Karpas-422 (cell line): ENCODE results near the gene OTUB1. TPM values are rescaled to one million over a fixed set of nuclear protein-coding genes. Genes with fewer than 3 reads are reported as not detected.

Experiments
- DNase-seq: peaks from one replicate; pipeline ENCODE4 v3.0.0-alpha.2; 2015
- H2AFZ ChIP-seq: fragments of 200-600 bp; sonication (generic); 2 replicates; pipeline ENCODE4 v1.6.1; 2014; ENCODE audit warnings: antibody characterized with exemption, low read length, mixed read lengths
- H3K27ac ChIP-seq: fragments of 200-600 bp; sonication (generic); 2 replicates; pipeline ENCODE4 v1.5.1; 2014; ENCODE audit warnings: mild to moderate bottlenecking, low read length, moderate library complexity
- H3K27me3 ChIP-seq: fragments of 200-600 bp; sonication (generic); 2 replicates; pipeline ENCODE4 v1.6.1; 2014; ENCODE audit warnings: low read length, mixed read lengths
- H3K36me3 ChIP-seq: fragments of 200-600 bp; sonication (generic); 2 replicates; pipeline ENCODE4 v1.6.1; 2014; ENCODE audit warnings: low read length, mixed read lengths; ENCODE audit not compliant: insufficient read depth
- H3K4me1 ChIP-seq: fragments of 200-600 bp; sonication (generic); 2 replicates; pipeline ENCODE4 v1.6.1; 2014; ENCODE audit warnings: mild to moderate bottlenecking, low read length, mixed read lengths
- H3K4me2 ChIP-seq: fragments of 200-600 bp; sonication (generic); 2 replicates; pipeline ENCODE4 v1.6.1; 2014; ENCODE audit warnings: low read length, low read depth, mild to moderate bottlenecking; ENCODE audit not compliant: poor library complexity, severe bottlenecking
- H3K4me3 ChIP-seq: fragments of 200-600 bp; sonication (generic); 2 replicates; pipeline ENCODE4 v1.5.1; 2014; ENCODE audit warnings: mild to moderate bottlenecking, antibody characterized with exemption, low read length, mixed read lengths
- H3K79me2 ChIP-seq: fragments of 200-600 bp; sonication (generic); 2 replicates; pipeline ENCODE4 v1.6.1; 2014; ENCODE audit warnings: mild to moderate bottlenecking, low read length, mixed read lengths
- H3K9ac ChIP-seq: fragments of 200-600 bp; sonication (generic); 2 replicates; pipeline ENCODE4 v1.6.0; 2014; ENCODE audit warnings: low read length
- H3K9me2 ChIP-seq: fragments of 200-600 bp; sonication (generic), shearing (Covaris generic); replicated peaks from 2 replicates; pipeline ENCODE4 v1.6.0; 2014; ENCODE audit warnings: mild to moderate bottlenecking, low read length, moderate library complexity; ENCODE audit not compliant: insufficient read depth
- H3K9me3 ChIP-seq: fragments of 300-700, 200-600 bp; sonication (generic); 2 replicates; pipeline ENCODE4 v1.6.1; 2014; ENCODE audit warnings: low read length, mixed read lengths
- H4K20me1 ChIP-seq: fragments of 200-600 bp; sonication (generic); 2 replicates; pipeline ENCODE4 v1.6.1; 2014; ENCODE audit warnings: mild to moderate bottlenecking, antibody characterized with exemption, low read length, low read depth; ENCODE audit not compliant: insufficient read depth
- total RNA-seq: library from RNA; depleted of rRNA; stranded (reverse); fragments of >200 nt; shearing (Covaris generic); gene quantifications from 2 replicates; pipeline ENCODE4 v1.2.3, GENCODE V29; 2014; ENCODE audit warnings: low replicate concordance

The OTUB1 gene
- total RNA-seq, 1 experiment from 2014 or later: 41.6 TPM

DNA sequence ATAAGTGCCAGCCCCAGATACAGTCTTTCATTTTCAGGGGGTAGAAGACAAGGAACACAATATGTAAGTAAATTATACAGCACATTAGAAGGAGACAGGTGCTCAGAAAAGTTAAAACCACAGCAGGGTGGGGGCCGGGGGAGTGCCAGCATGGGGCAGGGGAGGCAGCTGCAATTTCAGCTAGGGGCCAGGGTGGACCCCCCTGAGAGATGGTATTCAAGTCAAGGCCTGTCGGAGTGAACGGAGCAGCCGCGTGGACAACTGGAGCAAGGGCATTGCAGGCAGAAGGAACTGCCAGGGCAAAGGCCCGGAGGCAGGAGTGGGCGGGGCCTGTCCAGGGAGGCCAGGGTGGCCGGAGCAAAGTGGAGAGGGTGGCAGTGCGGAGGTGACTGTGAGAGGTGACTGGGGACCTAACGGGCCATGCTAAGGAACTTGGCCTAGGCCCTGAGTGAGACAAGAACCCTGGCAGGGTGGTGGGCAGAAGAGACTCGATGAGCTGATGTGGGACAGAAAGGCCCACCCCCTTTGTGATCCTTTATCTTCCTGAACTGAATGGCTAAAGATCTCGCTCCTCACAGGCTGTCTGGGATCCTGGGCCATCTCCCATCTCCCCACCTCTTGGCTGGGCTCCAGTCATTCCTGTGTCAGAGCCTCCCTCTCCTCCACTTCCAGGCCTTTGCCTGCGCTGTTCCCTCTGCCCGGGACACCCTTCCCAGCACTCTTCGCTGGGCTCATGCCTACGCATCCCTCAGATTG is 27.1 kb downstream of the OTUB1 start:
- Histone ChIP-seq H3K4me2 (no peak overlapping the region), H4K20me1 (no peaks in the 10 kb centered on the region), H3K36me3 (no peaks in the 10 kb centered on the region), H3K9me3 (no peaks in the 10 kb centered on the region), H3K27ac (no peak overlapping the region), H3K27me3 (no peaks in the 10 kb centered on the region), H2AFZ (no peak overlapping the region), H3K9me2 (no peaks in the 10 kb centered on the region), H3K4me1 (no peaks in the 10 kb centered on the region), H3K79me2 (no peaks in the 10 kb centered on the region), H3K9ac (no peak overlapping the region), H3K4me3 (no peak overlapping the region)
- DNase-seq: no peak

DNA sequence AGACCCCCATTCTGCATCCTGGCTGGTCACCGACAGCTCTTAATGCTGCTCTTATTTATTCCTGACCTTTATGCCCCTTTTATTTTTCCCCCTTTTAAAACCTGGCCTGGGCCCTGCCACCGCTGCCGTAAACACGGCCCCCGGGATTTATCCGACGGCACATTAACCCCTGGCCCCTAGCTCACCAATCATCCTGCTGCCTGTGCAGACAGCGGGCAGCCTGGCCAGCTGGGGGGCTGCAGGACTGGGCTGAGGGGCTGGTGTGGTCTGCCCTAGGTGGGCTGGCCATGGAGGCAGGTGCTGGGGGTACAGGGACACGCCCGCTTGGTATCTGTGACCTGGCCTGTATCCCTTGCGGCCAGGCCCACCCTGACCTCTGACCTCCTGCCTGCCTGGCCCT is 28.1 kb downstream of the OTUB1 start:
- Histone ChIP-seq H3K36me3 (no peaks in the 10 kb centered on the region), H3K9me3 (no peaks in the 10 kb centered on the region), H3K27ac (no peak overlapping the region), H3K9ac (no peak overlapping the region), H3K79me2 (no peaks in the 10 kb centered on the region), H3K4me2 (no peak overlapping the region), H2AFZ (no peak overlapping the region), H3K9me2 (no peaks in the 10 kb centered on the region), H3K4me3 (no peak overlapping the region), H3K4me1 (no peaks in the 10 kb centered on the region), H3K27me3 (no peaks in the 10 kb centered on the region), H4K20me1 (no peaks in the 10 kb centered on the region)
- DNase-seq: no peak

DNA sequence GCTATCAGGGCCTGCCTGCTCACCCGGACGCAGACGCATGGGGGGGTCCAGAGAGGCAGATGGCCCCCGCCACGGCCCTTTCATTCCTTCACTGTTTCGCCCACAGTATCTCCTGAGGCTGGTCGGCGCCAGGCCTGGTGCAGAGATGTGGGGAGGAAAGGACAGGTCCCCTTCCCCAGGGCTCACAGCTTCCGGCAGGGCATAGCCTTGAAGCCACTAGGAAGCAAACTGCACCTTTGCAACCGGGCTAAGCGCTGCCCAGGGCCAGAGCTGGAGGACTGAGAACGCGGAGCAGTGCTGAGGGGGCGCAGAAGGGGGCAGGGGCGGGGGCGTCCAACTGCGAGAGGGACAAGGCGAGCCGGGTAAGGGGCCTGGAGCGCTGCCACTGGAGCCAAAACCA is 29.3 kb downstream of the OTUB1 start:
- Histone ChIP-seq H3K9ac (no peak overlapping the region), H3K4me1 (no peaks in the 10 kb centered on the region), H3K79me2 (no peaks in the 10 kb centered on the region), H4K20me1 (no peaks in the 10 kb centered on the region), H3K4me2 (no peak overlapping the region), H3K36me3 (no peaks in the 10 kb centered on the region), H3K9me3 (no peaks in the 10 kb centered on the region), H3K27ac (no peak overlapping the region), H3K9me2 (no peaks in the 10 kb centered on the region), H3K4me3 (no peak overlapping the region), H3K27me3 (no peaks in the 10 kb centered on the region), H2AFZ (no peak overlapping the region)
- no peak for DNase-seq

DNA sequence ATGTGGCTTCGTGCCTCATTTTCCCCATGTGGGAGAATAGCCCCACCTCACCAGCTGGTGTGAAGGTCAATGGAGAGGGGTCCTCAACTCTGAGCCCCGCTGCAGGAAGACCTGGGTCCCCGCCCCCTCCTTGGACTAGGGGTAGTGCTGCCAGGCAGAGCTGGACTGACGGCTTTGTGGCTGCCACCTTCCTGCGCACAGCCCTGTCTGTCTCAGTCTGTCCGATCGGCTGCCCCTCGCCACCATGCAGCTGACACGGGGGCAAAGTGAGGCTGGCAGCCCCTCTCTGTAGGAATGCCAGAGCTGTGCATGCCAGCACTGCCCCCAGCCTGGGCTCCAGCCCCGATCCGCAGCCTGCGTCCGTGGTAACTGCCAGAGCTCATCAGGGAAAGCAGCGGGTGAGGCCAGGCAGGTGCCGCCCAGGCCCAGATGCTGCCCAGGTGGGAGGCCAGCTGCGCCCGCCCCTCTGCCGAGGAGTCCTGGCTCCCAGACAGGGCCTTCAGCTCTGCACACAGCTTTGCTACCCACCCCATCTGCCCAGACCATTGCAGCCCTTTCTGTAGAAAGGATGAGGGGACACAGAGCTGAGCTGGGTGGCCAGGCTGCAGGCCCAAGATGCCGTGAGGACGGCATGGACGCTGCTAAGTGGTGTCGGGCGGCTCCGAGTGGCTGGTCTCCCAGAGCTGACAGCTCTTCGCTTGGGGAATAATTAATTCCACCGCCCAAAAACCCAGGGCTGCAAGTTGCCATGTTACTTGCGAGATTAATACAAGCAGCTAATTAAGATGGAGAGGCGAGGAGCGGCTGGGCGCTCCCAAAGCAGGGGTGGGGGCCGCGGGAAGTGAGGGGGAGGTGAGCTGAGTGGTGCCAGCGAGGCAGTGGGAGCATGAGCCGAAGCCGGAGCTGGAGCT is 30.0 kb downstream of the OTUB1 start:
- no peaks in the 10 kb centered on the region for H3K9me2 ChIP-seq
- H3K4me3 ChIP-seq: no peak overlapping the region
- no peaks in the 10 kb centered on the region for H3K36me3 ChIP-seq
- DNase-seq: no peak
- H3K4me2 ChIP-seq: no peak overlapping the region
- H4K20me1 ChIP-seq: no peaks in the 10 kb centered on the region
- no peak overlapping the region for H2AFZ ChIP-seq
- H3K27ac ChIP-seq: no peak overlapping the region
- H3K27me3 ChIP-seq: no peaks in the 10 kb centered on the region
- H3K79me2 ChIP-seq: no peaks in the 10 kb centered on the region
- no peak overlapping the region for H3K9ac ChIP-seq
- no peaks in the 10 kb centered on the region for H3K9me3 ChIP-seq
- H3K4me1 ChIP-seq: no peaks in the 10 kb centered on the region

DNA sequence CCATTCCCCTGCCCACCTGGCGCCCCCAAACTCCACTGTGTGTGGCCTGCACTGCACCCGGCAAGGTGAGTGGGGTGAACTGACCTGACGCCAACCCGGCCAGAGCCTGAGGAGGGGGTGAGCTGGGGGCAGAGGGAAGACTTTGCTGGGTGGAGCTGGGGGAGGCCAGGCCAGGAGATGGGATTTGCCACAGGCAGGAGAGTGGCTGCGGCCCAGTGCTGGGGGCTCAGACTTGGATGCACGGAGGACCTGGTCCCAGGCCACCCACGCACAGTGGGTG is 31.6 kb downstream of the OTUB1 start:
- H3K4me1 ChIP-seq: no peaks in the 10 kb centered on the region
- H3K9ac ChIP-seq: no peak overlapping the region
- H3K4me2 ChIP-seq: no peak overlapping the region
- H3K79me2 ChIP-seq: no peaks in the 10 kb centered on the region
- H2AFZ ChIP-seq: no peak overlapping the region
- H3K27me3 ChIP-seq: no peaks in the 10 kb centered on the region
- H3K36me3 ChIP-seq: no peaks in the 10 kb centered on the region
- H3K27ac ChIP-seq: no peak overlapping the region
- no peaks in the 10 kb centered on the region for H3K9me3 ChIP-seq
- H4K20me1 ChIP-seq: no peaks in the 10 kb centered on the region
- H3K9me2 ChIP-seq: no peaks in the 10 kb centered on the region
- no peak for DNase-seq
- no peak overlapping the region for H3K4me3 ChIP-seq

DNA sequence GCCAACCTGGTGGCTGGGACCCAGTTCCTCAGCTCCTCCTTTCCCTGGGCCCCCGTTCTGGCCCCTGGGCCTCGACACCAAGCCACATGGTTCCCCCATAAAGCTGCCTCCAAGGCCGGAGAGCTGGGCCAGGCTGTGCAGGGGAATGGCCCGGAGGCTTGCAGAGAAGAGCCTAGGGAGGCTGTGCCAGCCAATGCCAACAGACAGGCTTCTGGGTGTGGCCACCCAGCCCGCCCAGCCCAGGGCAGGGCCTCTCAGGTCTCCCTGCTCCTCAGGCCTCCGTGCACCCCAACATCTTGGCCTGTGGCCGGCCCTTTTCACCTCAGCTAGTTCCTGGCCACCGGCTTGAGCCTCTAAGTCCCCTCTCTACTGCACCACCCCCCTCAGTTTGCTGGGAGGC is 32.1 kb downstream of the OTUB1 start:
- no peaks in the 10 kb centered on the region for H3K79me2 ChIP-seq
- H3K9me2 ChIP-seq: no peaks in the 10 kb centered on the region
- DNase-seq: no peak
- no peaks in the 10 kb centered on the region for H3K4me1 ChIP-seq
- H3K27me3 ChIP-seq: no peaks in the 10 kb centered on the region
- H4K20me1 ChIP-seq: no peaks in the 10 kb centered on the region
- H3K4me3 ChIP-seq: no peak overlapping the region
- no peak overlapping the region for H3K4me2 ChIP-seq
- H3K27ac ChIP-seq: no peak overlapping the region
- H3K9ac ChIP-seq: no peak overlapping the region
- no peaks in the 10 kb centered on the region for H3K36me3 ChIP-seq
- no peaks in the 10 kb centered on the region for H3K9me3 ChIP-seq
- H2AFZ ChIP-seq: no peak overlapping the region

DNA sequence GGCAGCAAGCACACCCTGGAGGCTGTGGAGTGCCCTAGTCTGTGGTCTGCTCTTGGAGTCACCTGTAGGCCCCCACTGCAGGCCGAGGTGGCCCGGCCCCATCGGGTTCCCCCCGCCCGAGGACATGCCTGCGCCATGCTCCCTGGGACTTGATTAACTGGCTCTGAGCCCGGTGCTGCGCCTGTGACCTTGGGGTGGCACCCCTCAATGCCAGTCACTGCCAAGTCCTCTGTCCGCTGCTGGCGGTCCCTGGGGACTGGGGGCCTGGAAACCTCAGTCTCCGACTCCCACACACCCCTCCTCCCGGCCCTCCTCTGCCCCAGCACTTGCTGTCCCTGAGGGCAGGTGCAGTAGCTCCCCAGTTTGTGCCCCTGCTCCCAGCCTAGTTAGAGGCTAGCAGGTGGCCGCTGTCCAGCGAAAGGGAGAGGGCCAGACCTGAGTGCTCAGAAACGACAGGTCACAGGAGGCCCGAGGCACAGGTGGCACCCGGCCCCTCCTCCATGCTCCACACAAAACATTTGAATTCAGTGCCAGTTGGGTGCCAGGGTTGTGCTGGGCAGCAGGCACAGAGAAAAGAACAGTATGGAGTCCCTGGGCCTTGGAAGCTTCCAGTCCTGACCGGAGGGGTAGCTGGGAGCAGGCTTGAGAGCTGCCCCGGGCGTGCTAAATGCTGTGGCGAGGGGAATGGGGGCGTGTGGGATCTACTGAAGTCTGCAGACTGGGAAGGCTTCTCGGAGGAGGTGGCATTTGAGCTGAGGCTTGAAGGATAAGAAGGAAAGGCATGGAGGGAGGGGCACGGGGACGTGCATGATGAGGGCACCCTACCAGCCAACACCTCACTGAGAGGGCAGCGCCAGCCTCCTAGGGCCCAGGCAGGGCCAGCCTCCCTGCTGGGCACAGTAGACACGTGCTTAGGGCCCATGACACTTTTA is 33.1 kb downstream of the OTUB1 start:
- H3K9me3 ChIP-seq: no peaks in the 10 kb centered on the region
- DNase-seq: no peak
- no peaks in the 10 kb centered on the region for H3K9me2 ChIP-seq
- H3K27me3 ChIP-seq: no peaks in the 10 kb centered on the region
- H3K79me2 ChIP-seq: no peaks in the 10 kb centered on the region
- no peaks in the 10 kb centered on the region for H4K20me1 ChIP-seq
- no peaks in the 10 kb centered on the region for H3K36me3 ChIP-seq
- no peak overlapping the region for H3K9ac ChIP-seq
- H3K4me3 ChIP-seq: no peak overlapping the region
- no peak overlapping the region for H3K27ac ChIP-seq
- no peak overlapping the region for H2AFZ ChIP-seq
- no peak overlapping the region for H3K4me2 ChIP-seq
- no peaks in the 10 kb centered on the region for H3K4me1 ChIP-seq
